Umbilical cord (tissue), 2 donors: Measurements from ENCODE around the gene MYH9. TPM values are rescaled to one million over a fixed set of nuclear protein-coding genes. Genes with fewer than 3 reads are reported as not detected.

ENCODE experiments used
- DNase-seq: peaks from one replicate; pipeline ENCODE4 v3.0.0-alpha.2; 2015; ENCODE audit warnings: low spot score
- total RNA-seq: library from RNA; depleted of rRNA; stranded (reverse); fragments of >200 nt; gene quantifications from one replicate; pipeline ENCODE4 v1.2.3, GENCODE V29; 2014; ENCODE audit warnings: low replicate concordance; ENCODE audit not compliant: insufficient read depth

MYH9 gene
- total RNA-seq, 1 donor from 2014 or later, result 425 TPM

- DNase-seq, result no peak
Observed at GRCh38 chr22:36232715-36233401, 154.9 kb downstream of the MYH9 start.

Other genes with a start within 250 kb of the MYH9 start
- 8.9 TPM for gene APOL3, start 227.2 kb downstream of the MYH9 start, total RNA-seq
- gene APOL4, start 186.2 kb downstream of the MYH9 start, total RNA-seq, result 3.9 TPM
- gene APOL2, start 148.4 kb downstream of the MYH9 start, total RNA-seq, result 26.5 TPM
- gene APOL1, start 134.8 kb downstream of the MYH9 start, total RNA-seq, result 5.8 TPM
- gene TXN2, start 93.7 kb upstream of the MYH9 start, total RNA-seq, result 15.2 TPM
- 3.6 TPM for gene FOXRED2, start 119.1 kb upstream of the MYH9 start, total RNA-seq
- 153 TPM for gene EIF3D, start 141.2 kb upstream of the MYH9 start, total RNA-seq